HEK293 (cell line): Measurements from ENCODE around the gene CCDC190.

Experiments used
- EGR2 ChIP-seq: fragments of 450-650 bp; formaldehyde crosslinking; IDR thresholded peaks from 2 replicates; pipeline ENCODE4 v1.5.1; 2016; ENCODE audit warnings: low read depth, missing biosample characterization, missing genetic modification characterization
- ZBTB7A ChIP-seq: fragments of 450-650 bp; formaldehyde crosslinking; IDR thresholded peaks from 2 replicates; pipeline ENCODE4 v1.5.1; 2016; ENCODE audit warnings: low read depth, missing biosample characterization, missing genetic modification characterization
- ZNF274 ChIP-seq, 2 experiments: fragments of 200-500 bp in 1 of 2; fragments of 450-650 bp in 1 of 2; sonication (Bioruptor generic) in 1 of 2; formaldehyde crosslinking in 1 of 2; IDR thresholded peaks; 2 replicates each; pipeline versions ENCODE4 v1.5.1 to v1.6.1; 2014 to 2016; ENCODE audit warnings: borderline replicate concordance in 1 of 2, inconsistent platforms in 1 of 2, low read length in 1 of 2, missing biosample characterization in 1 of 2, missing genetic modification characterization in 1 of 2
- TF ChIP-seq, protein P1 (sequence below): fragments of 450-650 bp; formaldehyde crosslinking; IDR thresholded peaks from 2 replicates; pipeline ENCODE4 v1.5.1; 2016; ENCODE audit warnings: missing biosample characterization, missing genetic modification characterization
- TF ChIP-seq, protein P2 (sequence below): fragments of 450-650 bp; formaldehyde crosslinking; IDR thresholded peaks from 2 replicates; pipeline ENCODE4 v1.5.1; 2016; ENCODE audit warnings: missing biosample characterization, missing genetic modification characterization

DNA sequence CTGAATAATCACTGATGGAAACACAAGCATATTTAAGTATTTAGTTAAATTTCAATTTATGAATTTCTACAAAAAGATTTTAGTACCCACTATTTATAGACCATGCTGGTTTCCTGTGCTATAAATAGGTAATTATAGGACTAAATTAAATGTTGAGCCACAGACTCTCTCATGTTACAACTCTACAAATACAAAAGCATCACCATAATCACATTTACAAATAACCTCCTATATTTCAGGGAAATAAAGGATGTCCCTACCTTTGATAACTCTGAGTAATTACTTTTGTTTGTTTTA, 32.6 kb upstream of the CCDC190 start:
- no peak for TF ChIP-seq EGR2 (tag by site-specific recombination)
- TF ChIP-seq, protein P1, sequence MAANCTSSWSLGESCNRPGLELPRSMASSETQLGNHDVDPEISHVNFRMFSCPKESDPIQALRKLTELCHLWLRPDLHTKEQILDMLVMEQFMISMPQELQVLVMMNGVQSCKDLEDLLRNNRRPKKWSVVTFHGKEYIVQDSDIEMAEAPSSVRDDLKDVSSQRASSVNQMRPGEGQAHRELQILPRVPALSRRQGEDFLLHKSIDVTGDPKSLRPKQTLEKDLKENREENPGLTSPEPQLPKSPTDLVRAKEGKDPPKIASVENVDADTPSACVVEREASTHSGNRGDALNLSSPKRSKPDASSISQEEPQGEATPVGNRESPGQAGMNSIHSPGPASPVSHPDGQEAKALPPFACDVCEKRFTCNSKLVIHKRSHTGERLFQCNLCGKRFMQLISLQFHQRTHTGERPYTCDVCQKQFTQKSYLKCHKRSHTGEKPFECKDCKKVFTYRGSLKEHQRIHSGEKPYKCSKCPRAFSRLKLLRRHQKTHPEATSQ (tag by site-specific recombination) = no peak
- TF ChIP-seq, protein P2, sequence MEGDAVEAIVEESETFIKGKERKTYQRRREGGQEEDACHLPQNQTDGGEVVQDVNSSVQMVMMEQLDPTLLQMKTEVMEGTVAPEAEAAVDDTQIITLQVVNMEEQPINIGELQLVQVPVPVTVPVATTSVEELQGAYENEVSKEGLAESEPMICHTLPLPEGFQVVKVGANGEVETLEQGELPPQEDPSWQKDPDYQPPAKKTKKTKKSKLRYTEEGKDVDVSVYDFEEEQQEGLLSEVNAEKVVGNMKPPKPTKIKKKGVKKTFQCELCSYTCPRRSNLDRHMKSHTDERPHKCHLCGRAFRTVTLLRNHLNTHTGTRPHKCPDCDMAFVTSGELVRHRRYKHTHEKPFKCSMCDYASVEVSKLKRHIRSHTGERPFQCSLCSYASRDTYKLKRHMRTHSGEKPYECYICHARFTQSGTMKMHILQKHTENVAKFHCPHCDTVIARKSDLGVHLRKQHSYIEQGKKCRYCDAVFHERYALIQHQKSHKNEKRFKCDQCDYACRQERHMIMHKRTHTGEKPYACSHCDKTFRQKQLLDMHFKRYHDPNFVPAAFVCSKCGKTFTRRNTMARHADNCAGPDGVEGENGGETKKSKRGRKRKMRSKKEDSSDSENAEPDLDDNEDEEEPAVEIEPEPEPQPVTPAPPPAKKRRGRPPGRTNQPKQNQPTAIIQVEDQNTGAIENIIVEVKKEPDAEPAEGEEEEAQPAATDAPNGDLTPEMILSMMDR (tag by site-specific recombination) = no peak
- TF ChIP-seq ZNF274 (IDR thresholded peaks at IDR 0.05; ENCODE audit: low read length) = no peak
- TF ChIP-seq ZNF274 (tag by site-specific recombination; IDR thresholded peaks at IDR 0.05; ENCODE audit: borderline replicate concordance) = no peak
- TF ChIP-seq ZBTB7A (tag by site-specific recombination) = no peak
